ENCODE measurements around the gene B9D1.

- TF ChIP-seq CTCF (IDR thresholded peaks at IDR 0.05) (no peak), POLR2A (IDR thresholded peaks at IDR 0.05) (no peak)
Measured at GRCh38 chr17:19380481-19381301, 18.2 kb upstream of the B9D1 start.

All from uterus (tissue), 2 donors.